ENCODE data around the gene NLRP13.
"Not testable (repeated sequence)": the region's sequence is repeated elsewhere in the genome, so short reads cannot be mapped to it uniquely, and the experiment has no call there.

The NLRP13 gene, protein sequence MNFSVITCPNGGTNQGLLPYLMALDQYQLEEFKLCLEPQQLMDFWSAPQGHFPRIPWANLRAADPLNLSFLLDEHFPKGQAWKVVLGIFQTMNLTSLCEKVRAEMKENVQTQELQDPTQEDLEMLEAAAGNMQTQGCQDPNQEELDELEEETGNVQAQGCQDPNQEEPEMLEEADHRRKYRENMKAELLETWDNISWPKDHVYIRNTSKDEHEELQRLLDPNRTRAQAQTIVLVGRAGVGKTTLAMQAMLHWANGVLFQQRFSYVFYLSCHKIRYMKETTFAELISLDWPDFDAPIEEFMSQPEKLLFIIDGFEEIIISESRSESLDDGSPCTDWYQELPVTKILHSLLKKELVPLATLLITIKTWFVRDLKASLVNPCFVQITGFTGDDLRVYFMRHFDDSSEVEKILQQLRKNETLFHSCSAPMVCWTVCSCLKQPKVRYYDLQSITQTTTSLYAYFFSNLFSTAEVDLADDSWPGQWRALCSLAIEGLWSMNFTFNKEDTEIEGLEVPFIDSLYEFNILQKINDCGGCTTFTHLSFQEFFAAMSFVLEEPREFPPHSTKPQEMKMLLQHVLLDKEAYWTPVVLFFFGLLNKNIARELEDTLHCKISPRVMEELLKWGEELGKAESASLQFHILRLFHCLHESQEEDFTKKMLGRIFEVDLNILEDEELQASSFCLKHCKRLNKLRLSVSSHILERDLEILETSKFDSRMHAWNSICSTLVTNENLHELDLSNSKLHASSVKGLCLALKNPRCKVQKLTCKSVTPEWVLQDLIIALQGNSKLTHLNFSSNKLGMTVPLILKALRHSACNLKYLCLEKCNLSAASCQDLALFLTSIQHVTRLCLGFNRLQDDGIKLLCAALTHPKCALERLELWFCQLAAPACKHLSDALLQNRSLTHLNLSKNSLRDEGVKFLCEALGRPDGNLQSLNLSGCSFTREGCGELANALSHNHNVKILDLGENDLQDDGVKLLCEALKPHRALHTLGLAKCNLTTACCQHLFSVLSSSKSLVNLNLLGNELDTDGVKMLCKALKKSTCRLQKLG

DNA sequence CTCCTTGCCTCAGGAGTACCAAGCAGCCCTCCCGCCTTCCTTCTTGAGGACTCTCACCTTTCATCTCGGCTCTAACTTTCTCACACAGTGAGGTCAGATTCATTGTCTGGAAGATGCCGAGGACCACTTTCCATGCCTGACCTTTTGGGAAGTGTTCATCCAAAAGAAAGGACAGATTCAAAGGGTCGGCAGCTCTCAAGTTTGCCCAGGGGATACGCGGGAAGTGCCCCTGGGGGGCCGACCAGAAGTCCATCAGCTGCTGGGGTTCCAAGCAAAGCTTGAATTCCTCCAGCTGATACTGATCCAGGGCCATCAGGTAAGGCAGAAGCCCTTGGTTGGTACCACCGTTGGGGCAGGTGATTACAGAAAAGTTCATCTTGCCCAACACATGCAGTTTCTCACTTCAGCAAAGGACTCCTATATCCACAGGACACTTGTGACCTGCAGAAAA, at the start of gene NLRP13:
NLRP13 (minus strand) TSS at position 401 of the 451 bp plus-strand sequence; CDS start at position 376, 25 bp downstream.
- DNase-seq, result no peak

DNA sequence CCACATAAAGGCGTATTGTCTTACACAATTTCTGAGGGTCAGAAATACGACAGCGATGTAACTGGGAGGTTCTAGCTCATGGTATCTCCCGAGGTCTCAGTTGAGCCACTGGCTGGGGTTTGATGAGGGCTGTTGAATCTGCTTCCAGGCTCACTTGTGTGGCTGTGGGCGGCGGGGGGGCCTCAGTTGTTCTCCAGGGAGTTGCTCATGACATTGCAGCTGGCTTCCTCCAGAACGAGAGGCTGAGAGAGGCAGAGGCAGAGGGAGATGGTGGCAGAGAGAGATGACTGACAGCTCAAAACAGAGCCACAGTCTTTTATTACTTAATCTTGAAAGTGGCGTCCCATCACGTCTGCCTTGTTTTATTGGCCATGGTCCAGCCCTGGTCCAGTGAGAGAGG, 48.3 kb upstream of the NLRP13 start:
- DNase-seq, result no peak

DNA sequence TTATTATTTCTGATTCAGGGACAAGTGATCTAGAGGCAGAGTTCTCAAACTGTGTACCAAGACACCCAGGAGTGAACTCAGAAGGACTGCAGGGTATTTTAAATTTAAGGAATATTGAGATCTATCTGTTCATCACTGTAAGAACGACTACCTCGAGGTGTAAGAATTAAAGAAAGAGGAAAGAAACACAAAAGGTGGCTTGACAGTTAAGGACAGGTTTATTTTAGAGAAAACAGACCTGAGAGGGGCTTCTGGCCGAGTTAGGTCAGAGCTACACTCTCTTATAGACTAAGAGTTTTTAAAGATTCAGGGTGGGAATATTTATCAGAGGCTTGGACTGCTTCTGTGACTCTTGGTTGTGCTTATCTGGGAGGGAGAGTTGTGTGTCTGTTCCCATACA, 41.8 kb upstream of the NLRP13 start:
- DNase-seq, result no peak

DNA sequence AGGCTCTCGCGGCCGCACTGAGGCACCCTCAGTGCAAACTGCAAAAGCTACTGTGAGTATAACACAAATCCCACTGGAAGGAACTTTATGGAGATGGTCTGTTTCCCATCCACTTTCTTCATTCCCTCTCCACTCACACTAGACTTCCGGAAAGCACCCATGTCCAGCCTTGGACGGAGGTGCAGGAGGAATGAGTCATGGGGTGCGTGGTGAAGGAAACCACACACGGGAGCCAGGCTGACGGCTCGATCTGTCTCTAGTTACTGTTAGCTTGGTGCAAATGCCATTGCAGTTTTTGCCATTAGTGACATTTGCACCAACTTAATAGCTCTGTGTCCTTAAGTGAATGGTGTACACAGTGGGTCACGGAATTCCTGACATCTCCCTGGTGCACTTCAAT, 30.1 kb upstream of the NLRP13 start:
- no peak for DNase-seq

DNA sequence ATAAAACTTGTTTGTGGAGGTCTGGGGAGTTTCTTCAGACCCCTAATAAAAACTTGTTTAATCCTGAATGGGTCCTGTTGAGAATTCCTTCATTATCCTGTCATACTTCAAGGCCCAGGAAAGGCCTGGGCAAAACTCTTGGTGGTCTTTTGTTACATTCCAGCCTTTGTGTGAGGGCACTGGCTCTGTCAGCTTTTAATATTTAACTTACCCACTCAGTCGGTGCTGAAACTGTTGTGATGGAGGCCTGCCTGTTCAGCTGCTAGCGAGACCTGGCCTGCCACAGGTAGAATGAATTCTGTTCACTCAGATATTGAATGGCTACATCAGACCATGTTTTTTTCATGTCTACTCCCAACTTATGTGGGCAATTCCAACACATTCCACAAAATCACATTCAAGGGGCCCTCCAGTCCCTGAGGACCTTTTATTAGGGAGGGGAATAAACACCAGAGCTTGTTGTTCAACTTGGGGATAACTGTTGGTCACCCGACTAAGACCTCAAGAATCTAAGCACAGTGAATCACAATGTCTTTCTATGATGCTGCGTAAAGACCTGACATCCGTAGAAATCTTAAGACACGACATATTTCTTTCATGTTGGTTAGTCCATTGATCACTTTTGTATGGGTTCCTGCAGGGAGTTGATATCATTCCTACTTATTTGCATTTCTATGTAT, 28.0 kb upstream of the NLRP13 start:
- DNase-seq, result no peak

DNA sequence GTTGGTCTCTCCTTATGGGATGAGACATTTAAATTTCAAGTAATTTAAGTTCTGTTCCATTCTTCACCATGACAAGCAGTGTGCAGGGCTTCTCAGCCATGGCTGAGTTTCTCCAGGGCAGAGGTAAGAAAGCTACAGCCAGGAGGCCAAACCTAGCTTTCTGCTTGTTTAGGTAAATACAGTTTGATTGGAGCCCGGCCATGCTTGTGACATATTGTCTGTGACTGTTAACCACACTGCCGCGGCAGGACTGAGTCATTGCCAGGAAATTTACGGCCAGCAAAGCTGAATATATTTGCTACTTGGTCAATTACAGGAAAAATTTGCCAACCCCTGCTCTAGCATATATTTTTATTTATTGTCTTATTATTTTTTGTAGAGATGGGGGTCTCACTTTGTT, 26.2 kb upstream of the NLRP13 start:
- no peak for DNase-seq

DNA sequence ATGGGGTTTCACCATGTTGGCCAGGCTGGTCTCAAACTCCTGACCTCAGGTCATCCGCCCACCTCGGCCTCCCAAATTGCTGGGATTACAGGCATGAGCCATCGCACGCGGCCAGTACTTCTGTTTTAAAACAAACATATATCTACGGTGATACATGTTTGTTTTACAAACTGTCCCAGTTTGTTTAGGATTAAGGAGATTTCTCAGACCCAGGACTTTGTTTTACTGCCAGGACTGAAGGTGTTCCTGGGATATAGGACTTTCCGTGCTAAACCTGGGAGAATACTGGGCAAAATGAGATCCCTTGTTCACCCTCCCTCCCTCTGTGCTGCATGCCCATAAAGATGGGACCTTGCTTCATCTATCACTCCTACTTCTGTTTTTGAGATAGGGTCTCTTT, 24.3 kb upstream of the NLRP13 start:
- no peak for DNase-seq

DNA sequence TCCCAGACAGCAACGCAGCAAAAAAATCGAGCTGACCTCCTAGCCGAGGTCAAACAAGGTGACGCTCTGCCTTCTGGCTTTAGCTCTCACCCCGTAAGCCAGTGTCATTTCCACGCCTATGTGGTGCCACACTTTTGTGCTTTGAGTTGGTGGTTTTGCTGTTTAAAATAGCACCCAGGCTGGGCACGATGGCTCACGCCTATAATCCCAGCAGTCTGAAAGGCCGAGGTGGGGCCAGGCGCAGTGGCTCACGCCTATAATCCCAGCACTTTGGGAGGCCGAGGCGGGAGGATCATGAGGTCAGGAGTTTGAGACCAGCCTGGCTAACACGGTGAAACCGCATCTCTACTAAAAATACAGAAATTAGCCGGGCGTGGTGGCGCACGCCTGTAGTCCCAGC, 18.4 kb upstream of the NLRP13 start:
- not testable (repeated sequence) for DNase-seq

DNA sequence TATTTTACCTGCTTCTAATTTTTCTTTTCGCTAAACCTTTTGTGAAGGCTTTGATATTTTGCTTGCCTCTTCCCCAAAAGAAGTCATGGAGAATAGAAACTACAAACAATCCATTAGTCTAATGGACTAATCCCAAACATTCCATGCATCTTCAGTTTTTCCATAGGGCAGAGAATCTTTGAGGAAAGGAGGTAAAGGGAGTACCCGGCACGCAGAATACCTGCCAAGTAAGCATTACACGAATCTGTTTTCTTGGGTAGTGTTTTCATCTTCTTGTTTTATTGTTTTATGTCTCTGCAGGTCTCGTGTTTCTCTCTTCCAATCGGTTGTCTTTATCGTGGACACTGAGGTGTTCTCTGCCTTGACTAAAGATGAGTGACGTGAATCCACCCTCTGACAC, 15.4 kb upstream of the NLRP13 start, which contains the start of gene NLRP8:
NLRP8 (plus strand) TSS at position 301 of the 400 bp plus-strand sequence.
- no peak for DNase-seq

DNA sequence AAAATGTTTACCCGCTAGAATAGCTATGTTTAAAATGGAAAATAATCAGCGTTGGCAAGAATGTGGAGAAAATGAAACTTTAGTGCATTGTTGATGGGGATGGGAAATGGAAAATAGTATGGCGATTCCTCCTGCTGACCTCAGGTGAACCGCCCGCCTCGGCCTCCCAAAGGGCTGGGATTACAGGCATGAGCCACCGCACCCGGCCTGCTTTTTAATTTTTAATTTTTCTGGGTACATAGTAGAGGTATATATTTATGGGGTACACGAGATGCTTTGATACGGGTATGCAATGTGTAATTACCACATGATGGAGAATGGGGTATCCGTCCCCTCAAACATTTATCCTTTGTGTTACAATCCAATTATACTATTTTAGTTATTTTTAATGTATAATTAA, 8.2 kb upstream of the NLRP13 start:
- no peak for DNase-seq

DNA sequence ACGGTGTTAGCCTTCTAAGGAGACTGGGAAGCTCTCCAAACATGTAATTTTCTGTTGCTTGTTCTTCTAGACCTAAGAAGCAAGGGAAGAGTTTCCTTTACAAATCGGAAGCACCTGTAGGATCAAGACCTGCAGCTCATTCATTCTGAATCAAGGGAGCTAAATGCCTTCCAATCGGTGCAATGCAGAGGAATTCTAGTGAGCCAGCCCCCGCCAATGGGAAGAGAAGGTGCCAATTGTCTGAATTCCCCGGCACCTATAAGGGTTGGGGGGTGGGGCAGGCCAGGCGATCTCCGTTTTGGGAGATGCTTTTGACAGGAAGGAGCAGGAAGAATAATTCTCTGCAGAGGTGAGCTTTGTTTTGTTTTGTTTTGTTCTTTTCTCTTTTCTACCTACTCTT, 7.1 kb upstream of the NLRP13 start:
- no peak for DNase-seq

DNA sequence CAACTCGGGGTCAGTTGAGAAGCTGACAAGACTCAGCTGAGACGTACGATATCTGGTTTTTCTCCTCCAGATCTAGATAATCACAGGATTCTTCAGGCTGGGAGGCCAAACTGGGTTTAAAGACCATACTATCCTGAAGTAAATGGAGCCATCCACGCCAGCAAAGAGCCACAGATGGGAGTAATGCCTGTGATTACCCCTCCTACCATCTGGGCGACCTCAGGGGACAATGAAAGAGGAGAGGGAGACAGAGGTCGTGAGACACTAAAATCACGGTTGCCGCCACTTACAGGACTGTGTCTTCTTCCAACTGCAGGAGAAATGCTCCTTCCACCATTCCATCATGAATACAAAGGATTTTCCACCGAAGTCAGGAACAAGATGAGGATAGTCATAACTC, 3.1 kb upstream of the NLRP13 start:
- no peak for DNase-seq

DNA sequence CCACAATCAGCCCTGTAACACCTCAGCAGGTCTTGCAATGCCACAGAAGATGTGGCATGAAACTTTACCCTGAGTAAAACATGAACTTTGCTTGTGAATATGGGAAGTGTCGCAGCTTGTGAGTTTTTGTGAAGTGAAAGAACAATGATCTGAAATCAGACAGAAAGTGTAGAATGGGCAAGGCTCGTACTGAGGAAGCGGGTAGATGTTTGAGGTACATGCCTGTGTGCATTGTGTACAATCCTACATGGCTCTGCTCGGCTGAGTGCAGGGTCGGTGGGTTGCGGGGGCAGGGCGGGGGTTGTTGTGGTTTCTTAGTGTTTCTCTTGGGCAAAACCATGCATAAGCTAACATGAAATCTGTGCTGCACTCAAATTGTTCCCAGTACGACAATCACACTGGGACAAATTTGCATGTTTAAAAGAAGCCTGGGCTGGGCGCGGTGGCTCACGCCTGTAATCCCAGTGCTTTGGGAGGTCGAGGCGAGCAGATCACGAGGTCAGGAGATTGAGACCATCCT, 1.1 kb downstream of the NLRP13 start:
- no peak for DNase-seq

DNA sequence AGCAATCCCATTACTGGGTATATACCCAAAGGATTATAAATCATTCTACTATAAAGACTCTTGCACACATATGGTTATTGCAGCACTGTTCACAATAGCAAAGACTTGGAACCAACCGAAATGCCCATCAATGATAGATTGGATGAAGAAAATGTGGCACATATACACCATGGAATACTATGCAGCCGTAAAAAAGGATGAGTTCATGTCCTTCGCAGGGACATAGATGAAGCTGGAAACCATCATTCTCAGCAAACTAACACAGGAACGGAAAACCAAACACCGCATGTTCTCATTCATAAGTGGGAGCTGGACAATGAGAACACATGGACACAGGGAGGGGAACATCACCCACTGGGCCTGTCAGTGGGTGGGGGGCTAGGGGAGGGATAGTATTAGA, 2.9 kb downstream of the NLRP13 start:
- not testable (repeated sequence) for DNase-seq

DNA sequence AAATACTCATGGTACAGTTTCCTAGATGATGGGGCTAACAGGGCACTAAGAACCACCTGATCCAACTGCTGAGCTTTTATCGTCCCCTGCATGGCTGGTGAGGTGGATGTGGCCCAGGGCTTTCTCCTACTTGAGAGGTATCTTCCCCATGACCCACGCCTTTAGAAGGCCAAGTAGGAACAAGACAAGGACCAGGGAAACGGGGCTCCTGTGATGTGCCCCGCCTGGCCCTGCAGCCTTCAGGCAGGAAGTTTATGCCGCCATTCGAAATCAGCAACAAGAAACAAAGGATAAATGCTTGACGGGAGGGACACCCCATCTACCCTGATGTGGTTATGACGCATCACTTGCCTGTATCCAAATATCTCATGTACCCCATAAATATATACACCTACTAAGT, 4.1 kb downstream of the NLRP13 start:
- no peak for DNase-seq

DNA sequence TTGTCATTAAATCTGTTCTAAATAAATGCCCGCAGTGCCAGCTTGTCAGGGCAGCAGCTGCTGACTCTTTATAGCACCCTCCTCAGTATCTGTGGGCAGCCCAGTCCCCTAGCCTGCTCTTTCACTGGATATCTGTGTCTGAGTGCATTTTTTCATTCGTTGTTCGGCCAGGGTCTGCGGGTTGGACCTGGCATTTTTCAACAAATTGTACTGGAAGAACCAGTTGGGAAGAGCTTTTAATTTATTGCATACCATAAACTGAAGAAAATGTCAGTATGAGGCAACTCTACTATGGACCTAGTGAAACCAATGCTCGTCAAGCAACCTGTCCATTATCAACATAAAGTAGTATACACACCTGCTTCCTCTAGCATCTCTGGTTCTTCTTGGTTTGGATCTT, 8.6 kb downstream of the NLRP13 start:
- DNase-seq, result no peak

DNA sequence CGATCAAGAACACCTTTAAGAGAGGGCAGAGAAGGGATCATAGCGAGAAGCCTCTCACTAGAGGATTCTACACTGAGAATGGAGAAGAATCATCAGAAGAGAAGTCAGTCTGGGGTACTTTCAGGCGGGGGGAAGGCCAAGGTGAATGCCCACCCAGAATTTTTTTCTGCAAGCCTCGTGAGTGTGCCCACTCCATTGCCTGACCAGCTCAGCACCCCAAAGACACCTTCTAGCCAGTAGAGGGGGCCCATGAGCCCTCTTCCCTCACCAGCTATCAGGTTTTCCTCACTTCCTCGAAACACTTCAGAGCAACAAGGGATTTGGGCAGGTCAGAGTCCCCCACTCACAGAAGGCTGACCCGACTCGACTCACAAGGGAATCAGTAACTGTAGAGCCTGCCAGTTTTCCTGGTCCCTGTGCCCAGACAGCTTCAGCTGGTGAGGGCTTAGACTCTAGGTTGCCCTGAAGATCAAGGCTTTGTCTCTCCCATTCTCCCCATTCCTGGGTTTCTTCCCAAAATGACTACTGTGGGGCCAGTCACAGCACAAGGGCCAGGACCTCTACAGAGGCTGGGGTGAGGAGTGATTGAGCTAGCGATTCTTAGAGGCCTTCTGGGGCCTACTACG, 18.4 kb downstream of the NLRP13 start:
- DNase-seq, result no peak

DNA sequence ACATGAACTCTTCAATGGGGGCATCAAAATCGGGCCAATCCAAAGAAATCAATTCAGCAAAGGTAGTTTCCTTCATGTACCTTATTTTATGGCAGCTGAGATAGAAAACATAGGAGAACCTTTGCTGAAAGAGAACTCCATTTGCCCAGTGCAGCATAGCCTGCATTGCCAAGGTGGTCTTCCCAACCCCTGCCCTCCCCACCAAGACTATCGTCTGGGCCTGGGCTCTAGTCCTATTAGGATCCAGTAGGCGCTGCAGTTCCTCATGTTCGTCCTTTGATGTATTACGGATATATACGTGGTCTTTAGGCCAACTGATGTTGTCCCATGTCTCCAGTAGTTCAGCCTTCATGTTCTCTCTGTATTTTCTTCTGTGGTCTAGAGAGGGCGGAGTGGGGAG, 19.2 kb downstream of the NLRP13 start:
- DNase-seq, result no peak

DNA sequence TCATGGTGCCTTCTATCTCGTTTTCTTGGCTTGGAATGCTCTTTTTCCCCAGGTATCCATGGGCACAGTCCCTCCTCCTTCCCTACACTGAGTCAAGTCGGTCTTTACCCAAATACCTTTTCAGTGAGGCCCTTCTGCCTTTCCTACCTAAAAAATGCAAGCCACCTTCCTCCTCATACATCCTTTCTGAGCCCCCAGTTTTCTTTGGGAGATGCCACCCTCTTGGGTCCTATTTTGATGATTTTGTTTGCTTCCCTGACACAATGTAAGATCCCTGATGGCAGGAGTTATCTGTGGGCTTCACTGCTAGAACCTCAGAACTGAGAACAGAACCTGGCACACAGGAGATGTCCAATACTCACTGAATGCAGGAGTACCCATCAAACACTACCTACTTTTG, 22.3 kb downstream of the NLRP13 start:
- no peak for DNase-seq

DNA sequence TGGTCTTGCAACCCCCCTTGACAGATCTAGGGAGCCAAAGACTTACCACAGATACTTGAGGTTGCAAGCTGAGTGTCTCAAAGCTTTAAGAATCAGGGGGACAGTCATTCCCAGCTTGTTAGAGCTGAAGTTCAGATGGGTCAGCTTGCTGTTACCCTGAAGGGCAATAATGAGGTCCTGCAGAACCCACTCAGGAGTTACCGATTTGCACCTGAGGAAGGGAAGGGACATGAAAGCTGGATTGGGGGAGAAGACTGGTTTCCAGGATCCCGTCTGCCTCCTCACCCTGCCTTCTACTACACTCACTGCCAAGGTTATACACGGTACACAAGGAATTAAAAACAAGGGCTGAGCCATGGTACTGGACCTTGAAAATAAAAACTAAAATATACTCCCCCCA, 24.4 kb downstream of the NLRP13 start:
- no peak for DNase-seq

DNA sequence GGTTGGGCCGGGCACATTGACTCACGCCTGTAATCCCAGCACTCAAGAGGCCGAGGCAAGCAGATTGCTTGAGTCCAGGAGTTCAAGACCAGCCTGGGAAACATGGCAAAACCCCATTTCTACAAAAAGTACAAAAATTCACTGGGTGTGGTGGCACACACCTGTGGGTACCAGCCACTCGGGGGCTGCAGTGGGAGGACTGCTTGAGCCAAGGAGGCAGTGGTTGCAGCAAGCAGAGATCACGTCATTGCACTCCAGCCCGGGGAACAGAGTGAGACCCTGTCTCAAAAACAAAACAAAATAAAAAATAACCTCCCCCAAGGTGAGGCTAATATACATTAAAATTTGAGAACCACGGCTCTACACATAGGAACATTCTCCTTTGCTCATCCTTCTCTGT, 24.9 kb downstream of the NLRP13 start:
- no peak for DNase-seq

DNA sequence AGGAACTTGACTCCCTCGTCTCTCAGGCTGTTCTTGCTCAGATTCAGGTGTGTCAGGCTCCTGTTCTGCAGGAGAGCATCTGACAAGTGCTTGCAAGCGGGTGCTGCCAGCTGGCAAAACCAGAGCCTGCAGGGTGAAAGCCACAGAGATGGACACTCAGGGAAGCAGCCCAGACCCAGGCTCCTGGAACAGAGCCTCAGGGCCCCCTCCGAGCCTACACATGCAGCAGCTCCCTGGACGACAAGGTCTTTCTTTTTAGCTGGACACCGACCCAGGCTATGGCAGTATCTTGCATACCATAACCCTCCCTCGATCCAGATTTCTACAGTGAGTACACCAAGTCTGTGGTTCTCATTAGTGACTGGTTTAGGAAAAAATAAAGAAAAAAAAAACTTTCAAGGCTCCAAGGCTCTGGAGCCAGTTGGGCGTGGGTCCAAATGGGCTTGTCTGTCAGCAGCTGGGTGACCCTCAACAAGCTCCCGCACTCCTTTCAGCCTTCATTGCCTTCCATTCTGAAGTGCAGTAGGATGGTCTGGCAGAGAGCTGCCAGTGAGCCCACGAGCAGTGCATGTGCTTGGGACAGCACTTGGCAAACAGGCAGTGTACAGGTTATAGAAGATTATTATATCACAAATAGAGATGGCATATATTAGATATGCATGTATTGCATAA, 29.9 kb downstream of the NLRP13 start:
- no peak for DNase-seq

Measured in activated naive CD4-positive, alpha-beta T cell (primary cell).